HTERT RPE-1 (cell line): Measurements from ENCODE around the gene IMP4.

Experiments
- in situ Hi-C: fragments of 300-500 bp; cut with MboI; formaldehyde crosslinking; loops from 4 replicates; pipeline ENCODE4 v1.14.3; 2020; ENCODE audit warnings: low sequenced_read_pairs

The IMP4 gene

GRCh38 chr2:130375291-130376266 lies 32.9 kb downstream of the IMP4 start:
- in situ Hi-C loops, result no loop called here

DNA sequence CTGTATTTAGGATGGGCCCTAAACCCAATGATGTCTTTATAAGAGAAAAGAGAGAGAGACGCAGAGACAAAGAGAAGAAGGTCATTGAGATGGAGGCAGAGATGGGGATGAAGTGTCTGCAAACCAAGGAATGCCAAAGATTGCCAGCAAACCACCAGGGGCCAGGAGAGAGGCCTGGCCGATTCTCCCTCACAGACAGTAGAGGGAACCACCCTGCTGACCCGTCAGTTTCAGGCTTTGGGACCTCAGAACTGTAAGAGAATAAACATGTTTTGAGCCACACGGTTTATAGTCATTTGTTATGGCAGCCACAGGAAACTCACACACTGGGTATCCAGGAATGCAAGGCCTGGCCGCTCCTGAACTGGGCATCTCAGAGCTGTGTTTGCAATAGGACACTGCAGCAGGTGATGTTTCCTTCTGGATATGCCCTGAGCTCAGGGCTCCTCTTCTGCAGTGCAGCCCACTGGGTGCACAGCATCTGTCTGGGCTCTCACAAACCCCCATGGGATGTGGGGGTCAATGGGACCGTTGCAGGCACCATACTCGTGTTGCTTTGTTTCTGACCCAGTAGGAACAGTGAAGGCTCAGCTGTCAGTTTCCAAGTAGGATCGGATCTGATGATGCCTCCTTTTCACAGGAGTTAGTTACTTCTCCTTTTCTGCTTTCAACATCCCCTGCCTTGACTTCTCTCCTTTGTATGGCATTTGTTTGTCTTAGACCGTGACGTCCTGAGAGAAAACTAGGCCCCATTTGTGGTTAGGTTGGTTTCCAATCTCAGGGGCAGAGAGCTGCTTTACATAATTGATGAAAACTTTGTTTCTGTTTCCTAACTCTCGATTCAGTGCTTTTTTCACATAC lies 34.0 kb downstream of the IMP4 start:
- in situ Hi-C loops, result no loop called here

GRCh38 chr2:130377491-130377890 lies 34.8 kb downstream of the IMP4 start:
- in situ Hi-C loops, result no loop called here

DNA sequence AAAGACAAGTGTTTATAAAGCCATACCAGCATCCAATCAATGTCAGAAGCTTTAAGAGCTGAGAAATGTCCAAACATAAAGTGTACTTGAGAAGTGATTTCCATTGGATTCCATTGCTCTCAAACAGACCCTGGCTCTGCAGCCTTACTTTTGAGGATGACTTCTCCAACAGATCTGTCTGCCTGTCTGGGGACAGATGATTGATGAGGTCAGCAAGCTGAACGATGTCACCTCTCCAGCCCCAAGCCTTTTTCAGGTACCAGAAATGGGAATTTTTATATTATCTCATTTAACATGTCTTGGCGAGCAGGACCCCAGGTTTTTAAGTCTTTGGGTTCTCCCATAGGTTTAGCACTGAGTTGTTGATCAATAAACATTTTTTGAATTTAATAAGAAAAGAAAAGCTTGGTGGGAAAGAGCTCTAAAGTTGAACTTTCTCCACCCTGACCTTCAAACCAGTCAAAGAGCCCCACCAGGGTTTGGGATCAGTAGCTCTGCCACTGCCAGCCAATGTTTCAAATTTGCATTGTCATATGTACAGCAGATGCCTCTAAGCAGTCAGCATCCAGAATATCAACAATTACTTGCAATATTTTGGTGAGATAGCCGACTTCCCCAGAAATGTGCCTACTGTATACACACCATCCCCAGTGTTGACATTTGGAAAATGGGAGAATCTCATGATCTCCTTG lies 35.7 kb downstream of the IMP4 start:
- in situ Hi-C loops, result no loop called here

- in situ Hi-C loops, result no loop called here
Measured at GRCh38 chr2:130378898-130379214, 36.2 kb downstream of the IMP4 start.

DNA sequence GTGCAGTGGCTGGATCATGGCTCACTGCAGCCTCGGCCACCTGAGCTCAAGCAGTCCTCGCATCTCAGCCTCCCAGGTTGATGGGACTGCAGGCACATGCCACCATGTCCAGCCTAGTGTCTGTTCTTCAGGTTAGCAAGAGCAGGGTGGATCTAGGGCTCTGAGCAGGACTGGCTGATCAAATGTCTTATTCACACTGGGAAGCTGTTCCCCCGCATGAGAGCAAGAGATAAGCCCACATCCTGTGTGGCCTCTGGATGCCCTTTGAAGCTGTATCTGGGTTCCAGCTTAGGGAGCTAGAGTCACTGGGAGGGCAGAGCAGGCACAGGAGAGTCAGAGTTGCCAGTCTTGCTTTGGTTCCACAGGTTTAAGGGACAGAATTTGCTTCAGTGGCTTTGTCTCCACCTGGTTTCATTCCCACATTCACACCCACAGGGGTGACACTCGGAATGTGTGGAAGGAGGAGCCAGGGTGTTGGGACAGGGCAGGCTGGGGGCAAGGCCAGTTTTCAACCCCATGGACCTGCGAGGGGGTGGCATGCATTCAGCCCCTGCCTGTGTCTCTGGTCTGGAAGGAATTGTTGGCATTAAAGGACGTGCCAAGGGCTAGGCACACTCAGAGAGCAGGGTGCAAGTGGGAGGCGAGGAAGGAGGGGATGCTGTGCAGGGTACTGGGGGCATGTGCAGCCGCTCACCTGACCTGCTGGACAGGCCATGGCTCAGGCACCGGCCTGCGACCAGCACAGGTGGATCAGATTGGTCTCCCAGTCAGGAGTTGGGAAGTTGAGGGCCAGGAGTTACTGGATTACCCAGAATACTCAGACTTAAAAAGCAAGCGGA lies 37.6 kb downstream of the IMP4 start:
- in situ Hi-C loops, result no loop called here

GRCh38 chr2:130381145-130381544 lies 38.4 kb downstream of the IMP4 start:
- in situ Hi-C loops, result no loop called here

DNA sequence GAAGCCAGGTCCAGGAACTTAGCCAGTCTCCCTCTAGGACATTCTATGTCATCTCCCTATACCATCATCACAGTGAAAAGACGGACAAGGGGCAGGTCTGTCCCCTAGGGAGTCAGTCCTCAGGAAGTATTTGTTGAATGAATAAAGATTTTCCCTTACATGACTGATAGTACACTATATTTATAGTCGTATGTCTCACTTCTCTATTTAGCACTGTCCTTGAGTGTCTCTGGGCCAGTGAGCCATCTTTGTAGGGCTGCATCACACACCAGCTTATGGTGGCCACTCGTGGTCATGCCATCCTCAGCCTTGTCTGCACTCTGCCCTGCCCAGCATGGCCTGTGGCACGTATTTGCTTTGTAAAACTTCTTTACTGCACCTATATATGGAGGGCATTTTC lies 38.9 kb downstream of the IMP4 start:
- in situ Hi-C loops, result no loop called here

DNA sequence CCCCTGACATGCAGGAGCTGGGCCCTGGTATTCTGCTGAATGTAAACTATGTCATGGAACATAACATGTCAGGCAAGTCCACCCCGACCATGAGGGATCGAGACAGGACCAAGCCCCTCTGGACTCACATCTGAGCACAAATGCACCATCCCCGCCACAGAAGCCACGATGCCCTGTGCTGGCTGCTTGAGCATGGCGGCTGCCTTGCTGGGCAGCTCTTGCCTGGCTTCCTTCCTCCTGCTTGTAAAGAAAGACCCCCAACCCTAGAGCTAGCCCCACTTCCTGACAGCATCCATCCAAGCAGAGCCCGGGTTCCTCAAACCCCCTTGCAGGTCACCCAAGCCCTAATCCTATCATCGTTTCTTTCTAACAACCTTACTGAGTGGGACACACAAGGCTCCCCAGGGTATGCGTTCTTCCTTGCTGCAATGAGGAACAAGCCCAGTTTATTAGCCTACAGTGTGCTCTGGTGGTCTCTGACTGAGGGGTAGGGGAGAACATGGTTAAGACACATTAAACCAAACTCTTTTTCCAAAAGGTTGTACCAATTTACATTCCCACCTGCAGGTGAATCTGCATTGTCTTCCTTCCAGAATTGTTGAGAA lies 39.7 kb downstream of the IMP4 start:
- in situ Hi-C loops, result no loop called here

- in situ Hi-C loops, result no loop called here
Measured at GRCh38 chr2:130385709-130386108, 43.0 kb downstream of the IMP4 start.

DNA sequence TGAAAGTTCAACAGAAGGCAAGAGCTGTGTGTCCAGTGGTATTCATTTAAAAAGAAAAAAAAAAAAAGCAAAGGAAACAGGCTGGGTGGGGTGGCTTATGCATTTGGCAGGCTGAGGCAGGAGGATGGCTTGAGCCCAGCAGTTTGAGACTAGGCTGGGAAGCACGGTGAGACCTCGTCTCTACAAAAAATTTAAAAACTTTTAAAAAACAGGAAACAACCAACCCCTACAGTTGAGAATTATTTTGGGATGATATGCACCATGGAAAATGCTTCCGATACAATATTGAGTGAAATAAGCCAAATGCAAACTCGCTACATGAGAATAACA lies 44.3 kb downstream of the IMP4 start:
- in situ Hi-C loops, result no loop called here

DNA sequence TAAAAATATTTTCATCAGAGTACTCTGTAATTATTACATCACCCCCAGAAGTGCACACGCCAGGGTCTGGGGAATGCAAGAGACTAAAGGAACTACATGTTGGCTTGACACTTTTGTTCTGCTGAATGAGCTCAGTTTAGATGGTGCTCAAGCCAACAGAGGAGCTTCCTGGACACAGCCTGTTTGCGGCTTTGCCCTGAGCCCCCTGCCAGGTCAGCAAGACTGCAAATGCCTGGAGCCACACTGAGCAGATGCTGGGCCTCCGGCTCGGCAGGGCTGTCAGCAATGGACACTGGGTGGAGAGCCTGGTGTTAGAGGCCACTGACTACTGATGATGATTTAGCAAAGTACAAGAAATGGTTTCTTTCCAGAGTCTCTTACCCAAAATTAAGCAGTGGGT lies 45.1 kb downstream of the IMP4 start:
- in situ Hi-C loops, result no loop called here

- in situ Hi-C loops, result no loop called here
Measured at GRCh38 chr2:130388221-130388907, 45.7 kb downstream of the IMP4 start.

DNA sequence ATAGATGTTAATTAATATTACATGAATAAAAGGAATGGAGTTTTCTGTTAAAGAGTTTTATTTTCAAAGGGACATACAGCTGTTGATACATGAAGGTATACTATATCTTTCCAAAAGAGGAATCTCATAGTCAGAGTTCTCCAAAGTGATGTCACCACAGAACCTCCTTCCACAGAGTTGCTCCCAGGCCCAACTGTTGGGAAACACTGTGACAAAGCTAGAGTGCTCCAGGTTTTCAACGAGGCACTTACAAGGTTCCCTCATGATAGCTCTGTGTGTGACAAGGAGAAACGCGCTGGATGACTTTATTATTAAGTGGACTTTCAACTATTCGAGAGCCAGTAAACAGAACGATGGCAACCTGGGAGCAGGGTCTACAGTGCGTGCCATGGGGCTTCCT lies 46.7 kb downstream of the IMP4 start:
- in situ Hi-C loops, result no loop called here

- in situ Hi-C loops, result no loop called here
Measured at GRCh38 chr2:130389783-130390182, 47.1 kb downstream of the IMP4 start.

DNA sequence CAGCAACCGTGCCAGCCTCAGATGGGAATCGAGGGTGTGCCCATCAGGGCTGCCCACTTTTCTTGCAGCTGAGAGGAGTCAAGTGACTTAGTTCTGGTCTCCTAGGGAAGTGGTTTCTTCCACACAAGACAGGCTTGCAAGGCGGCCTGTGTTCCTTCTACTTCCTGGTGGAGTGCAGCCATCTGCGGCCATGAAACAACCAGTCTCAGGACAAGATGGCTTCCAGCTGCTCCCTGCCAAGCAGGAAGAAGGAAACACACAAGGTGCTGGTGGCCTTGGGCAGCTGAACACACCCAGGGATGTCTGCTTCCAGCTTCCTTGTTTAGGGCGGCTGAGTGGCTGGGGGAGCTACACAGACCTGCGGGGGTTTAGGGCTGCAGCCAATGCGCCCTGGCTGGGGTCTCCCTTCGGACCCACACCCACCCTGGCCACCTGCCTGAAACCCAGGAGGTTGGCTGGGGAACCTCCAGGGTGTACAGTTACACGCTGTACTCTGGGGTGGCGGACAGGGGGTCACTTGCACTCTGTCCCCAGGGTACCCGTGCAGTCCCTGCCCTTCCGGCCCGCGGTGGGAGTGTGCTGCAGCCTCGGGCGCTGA lies 47.9 kb downstream of the IMP4 start:
- in situ Hi-C loops, result no loop called here

DNA sequence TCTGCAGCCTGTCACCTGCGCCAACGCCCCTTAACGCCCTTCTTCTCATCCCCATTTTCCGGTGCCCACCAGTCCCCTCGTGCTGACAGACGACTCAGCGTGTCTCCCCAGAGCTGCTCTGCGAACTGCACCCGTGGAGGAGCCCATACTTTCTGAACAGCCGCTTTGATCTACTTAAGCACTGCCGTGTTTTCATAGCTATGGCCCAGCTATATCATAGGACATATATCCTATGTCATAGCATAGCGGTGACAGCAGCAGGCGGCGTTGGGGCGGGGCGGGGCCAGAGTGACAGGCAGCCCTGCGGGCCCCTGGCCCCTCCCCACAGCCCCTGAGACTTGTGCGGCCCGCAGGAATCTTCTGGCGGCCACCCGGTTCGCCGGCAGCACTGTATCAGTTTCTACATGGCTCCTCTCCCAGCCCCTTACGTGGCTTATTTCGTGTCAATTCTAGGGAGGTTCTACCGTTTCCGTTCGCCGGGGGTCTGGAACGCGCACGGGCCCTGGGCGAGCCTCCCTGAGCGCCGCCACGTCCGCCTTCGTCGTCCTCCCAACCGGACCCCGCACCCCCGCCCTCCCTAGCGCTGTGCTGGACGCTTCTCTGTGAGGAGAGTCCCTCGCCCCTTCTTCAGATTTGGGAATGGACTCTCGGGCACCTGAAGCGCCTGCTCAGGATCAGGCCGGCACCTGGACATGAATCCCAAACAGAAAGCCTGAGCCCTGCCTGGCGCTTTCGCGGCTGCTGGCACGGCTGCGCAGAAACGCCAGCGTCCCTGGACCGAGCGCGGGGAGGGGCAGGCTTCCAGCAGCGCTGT lies 48.6 kb downstream of the IMP4 start:
- in situ Hi-C loops, result no loop called here

- in situ Hi-C loops, result no loop called here
Measured at GRCh38 chr2:130391872-130392670, 49.4 kb downstream of the IMP4 start.
